ENCODE measurements around the gene KCTD17. TPM values are rescaled to one million over a fixed set of nuclear protein-coding genes. Genes with fewer than 3 reads are reported as not detected.
A peak's percentile ranks its signal among the peaks of the same experiment; 100 is the strongest.

Gene KCTD17
- total and polyA plus RNA-seq, 4 donors: 2.0 to 5.2 (median 3.7) TPM

- no peak overlapping the region for H3K27ac ChIP-seq (ENCODE audit: low read depth in 1 of 2, low read length in 2 of 2)
- no peaks in the 10 kb centered on the region for H3K9me3 ChIP-seq (ENCODE audit: control insufficient read depth in 4 of 4, low read length in 3 of 4)
- 61% methylated on average over 9 of the region's 9 CpGs for WGBS
- H3K4me1 ChIP-seq (ENCODE audit: control insufficient read depth in 4 of 4, insufficient read depth in 4 of 4, low read length in 3 of 4): peaks cover 8 to 30% (median 26%) of the 10 kb centered on the region in 4 donors
- no peak for TF ChIP-seq YY1 (IDR thresholded peaks at IDR 0.05)
- DNase-seq (ENCODE audit: low spot score): no peak
- H3K4me3 ChIP-seq (ENCODE audit: low read depth in 1 of 3, low read length in 3 of 3): no peak overlapping the region
- H3K36me3 ChIP-seq (ENCODE audit: control insufficient read depth in 4 of 4, insufficient read depth in 3 of 4, low read depth in 1 of 4, low read length in 3 of 4): no peaks in the 10 kb centered on the region
- no peaks in the 10 kb centered on the region for H3K27me3 ChIP-seq (ENCODE audit: control insufficient read depth in 4 of 4, insufficient read depth in 4 of 4, low read length in 3 of 4)
- H3K9ac ChIP-seq (ENCODE audit: low read depth in 1 of 2, low read length in 2 of 2): no peak overlapping the region
Observed at GRCh38 chr22:37044634-37045625, 6.6 kb upstream of the KCTD17 start.

DNA sequence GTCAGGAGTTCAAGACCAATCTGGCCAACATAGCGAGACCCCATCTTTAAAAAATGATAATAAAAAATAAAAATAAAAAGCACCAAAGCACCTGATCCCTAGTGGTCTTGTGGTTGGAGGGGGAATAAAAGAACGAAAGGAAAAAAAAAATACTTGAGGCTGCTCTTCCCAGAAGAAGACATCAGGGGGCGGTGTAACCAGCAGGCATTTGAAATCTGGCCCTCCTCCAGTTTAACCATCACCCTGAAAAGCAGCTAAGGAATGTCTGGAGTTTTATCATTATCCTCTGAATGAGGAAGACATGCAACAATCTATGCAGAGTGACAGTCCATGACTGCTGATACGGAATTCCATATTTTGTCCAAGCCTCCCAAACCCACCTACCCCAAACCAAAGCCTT lies 5.6 kb upstream of the KCTD17 start:
- WGBS: 51% methylated on average over 4 of the region's 4 CpGs

DNA sequence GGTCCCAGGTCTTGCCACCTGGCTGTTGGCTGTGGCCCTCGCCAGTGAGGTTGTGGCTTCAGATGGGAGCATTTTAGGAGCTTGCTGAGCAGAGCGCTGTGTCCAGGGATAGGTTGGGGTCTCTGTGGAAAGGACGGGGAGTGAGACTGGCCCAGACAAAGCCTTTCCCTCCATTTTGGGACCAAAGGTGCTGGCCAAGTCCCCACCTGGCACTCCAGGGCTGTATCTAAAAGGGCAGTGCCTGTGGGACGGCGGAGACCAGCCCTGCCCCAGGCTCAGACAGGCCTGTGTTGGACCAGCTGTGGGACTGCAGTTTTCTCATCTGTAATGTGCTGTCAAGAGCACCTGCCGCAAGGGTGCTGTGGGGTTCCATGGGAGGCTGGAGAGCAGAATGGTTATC lies 5.0 kb upstream of the KCTD17 start:
- no peak overlapping the region for H3K9ac ChIP-seq (ENCODE audit: low read depth in 1 of 2, low read length in 2 of 2)
- no peak overlapping the region for H3K4me3 ChIP-seq (ENCODE audit: low read depth in 1 of 3, low read length in 3 of 3)
- H3K9me3 ChIP-seq (ENCODE audit: control insufficient read depth in 4 of 4, low read length in 3 of 4): no peaks in the 10 kb centered on the region
- WGBS: 93% methylated on average over 6 of the region's 6 CpGs
- H3K36me3 ChIP-seq (ENCODE audit: control insufficient read depth in 4 of 4, insufficient read depth in 3 of 4, low read depth in 1 of 4, low read length in 3 of 4): no peaks in the 10 kb centered on the region
- DNase-seq (ENCODE audit: low spot score): no peak
- H3K27me3 ChIP-seq (ENCODE audit: control insufficient read depth in 4 of 4, insufficient read depth in 4 of 4, low read length in 3 of 4): no peaks in the 10 kb centered on the region
- TF ChIP-seq RAD21 (IDR thresholded peaks at IDR 0.05): no peak
- TF ChIP-seq ATF3 (IDR thresholded peaks at IDR 0.05): no peak
- no peak for TF ChIP-seq TAF1 (conservative IDR thresholded peaks at IDR 0.05)
- TF ChIP-seq CTCF (IDR thresholded peaks at IDR 0.05; ENCODE audit: low read depth, low read length, missing input control): no peak
- TF ChIP-seq FOXA1 (IDR thresholded peaks at IDR 0.05): no peak
- TF ChIP-seq EGR1 (IDR thresholded peaks at IDR 0.05; ENCODE audit: low read depth in 2 of 2): no peak
- TF ChIP-seq REST (IDR thresholded peaks at IDR 0.05): no peak
- TF ChIP-seq HNF4G (IDR thresholded peaks at IDR 0.05): no peak
- no peak for TF ChIP-seq HNF4A (conservative IDR thresholded peaks at IDR 0.05)
- TF ChIP-seq NR2F2 (IDR thresholded peaks at IDR 0.05): no peak
- no peak for TF ChIP-seq GABPA (IDR thresholded peaks at IDR 0.05 in 1 of 2, conservative IDR thresholded peaks at IDR 0.05 in 1 of 2)
- no peak for TF ChIP-seq JUND (IDR thresholded peaks at IDR 0.05)
- no peak for TF ChIP-seq FOXA2 (IDR thresholded peaks at IDR 0.05)
- no peak for TF ChIP-seq RXRA (IDR thresholded peaks at IDR 0.05)
- H3K27ac ChIP-seq (ENCODE audit: low read depth in 1 of 2, low read length in 2 of 2): no peak overlapping the region
- H3K4me1 ChIP-seq (ENCODE audit: control insufficient read depth in 4 of 4, insufficient read depth in 4 of 4, low read length in 3 of 4): peaks cover 5 to 27% (median 23%) of the 10 kb centered on the region in 4 donors

More for the DNA sequence above, 5.6 kb upstream of the KCTD17 start:
- no peaks in the 10 kb centered on the region for H3K9me3 ChIP-seq (ENCODE audit: control insufficient read depth in 4 of 4, low read length in 3 of 4)
- no peaks in the 10 kb centered on the region for H3K27me3 ChIP-seq (ENCODE audit: control insufficient read depth in 4 of 4, insufficient read depth in 4 of 4, low read length in 3 of 4)
- peaks cover 5 to 27% (median 25%) of the 10 kb centered on the region in 4 donors for H3K4me1 ChIP-seq (ENCODE audit: control insufficient read depth in 4 of 4, insufficient read depth in 4 of 4, low read length in 3 of 4)
- H3K4me3 ChIP-seq (ENCODE audit: low read depth in 1 of 3, low read length in 3 of 3): no peak overlapping the region
- no peak overlapping the region for H3K27ac ChIP-seq (ENCODE audit: low read depth in 1 of 2, low read length in 2 of 2)
- H3K9ac ChIP-seq (ENCODE audit: low read depth in 1 of 2, low read length in 2 of 2): no peak overlapping the region
- DNase-seq (ENCODE audit: low spot score): no peak
- H3K36me3 ChIP-seq (ENCODE audit: control insufficient read depth in 4 of 4, insufficient read depth in 3 of 4, low read depth in 1 of 4, low read length in 3 of 4): no peaks in the 10 kb centered on the region
- TF ChIP-seq RXRA (IDR thresholded peaks at IDR 0.05) (no peak), RAD21 (IDR thresholded peaks at IDR 0.05) (peak; percentile 57 to 64), CTCF (IDR thresholded peaks at IDR 0.05; ENCODE audit: low read depth, low read length, missing input control) (peak; percentile 29)
